OCI-LY7 (cell line): Measurements from ENCODE around the gene ADRA2B. TPM values are rescaled to one million over a fixed set of nuclear protein-coding genes. Genes with fewer than 3 reads are reported as not detected.
A peak's percentile ranks its signal among the peaks of the same experiment; 100 is the strongest.
"Not testable (repeated sequence)": the region's sequence is repeated elsewhere in the genome, so short reads cannot be mapped to it uniquely, and the experiment has no call there.

Experiments used
- BruUV-seq: library from RNA; stranded (reverse); fragments of 400-500 nt; replicated peaks from 2 replicates; lab custom pipeline; 2021; lab: Mats Ljungman, UMichigan
- CTCF ChIA-PET: fragments of 300-600 bp; sonication (Branson Sonifier 250); formaldehyde crosslinking; loops from one replicate; lab custom pipeline; 2022; ENCODE audit warnings: antibody characterized with exemption; ENCODE audit not compliant: unreplicated experiment; lab: Charles Lee
- POLR2A ChIA-PET: fragments of 300-600 bp; sonication (Branson Sonifier 250); formaldehyde crosslinking; loops from one replicate; lab custom pipeline; 2022; ENCODE audit warnings: antibody characterized with exemption; lab: Charles Lee
- DNase-seq: peaks from one replicate; pipeline ENCODE4 v3.0.0-alpha.2; 2015; ENCODE audit warnings: low spot score
- H2AFZ ChIP-seq: fragments of 200-600 bp; sonication (generic), shearing (Covaris generic); 2 replicates; pipeline ENCODE4 v1.6.1; 2014; ENCODE audit warnings: mild to moderate bottlenecking, antibody characterized with exemption, low read length, moderate library complexity
- H3K27ac ChIP-seq: fragments of 200-600 bp; sonication (generic); 2 replicates; pipeline ENCODE4 v1.5.1; 2014; ENCODE audit warnings: mixed run types, low read depth, mild to moderate bottlenecking, moderate library complexity, low read length, inconsistent platforms; ENCODE audit not compliant: poor library complexity, severe bottlenecking
- H3K36me3 ChIP-seq: fragments of 200-600 bp; sonication (generic); 2 replicates; pipeline ENCODE4 v1.6.1; 2014; ENCODE audit warnings: mild to moderate bottlenecking, antibody characterized with exemption, low read length, moderate library complexity, mixed read lengths; ENCODE audit not compliant: insufficient read depth
- H3K4me1 ChIP-seq: fragments of 200-600 bp; sonication (generic); 2 replicates; pipeline ENCODE4 v1.5.1; 2014; ENCODE audit warnings: mild to moderate bottlenecking, low read length; ENCODE audit not compliant: insufficient read depth, poor library complexity, severe bottlenecking
- H3K4me2 ChIP-seq: fragments of 200-600 bp; sonication (generic); 2 replicates; pipeline ENCODE4 v1.6.1; 2014; ENCODE audit warnings: mild to moderate bottlenecking, low read length
- H3K4me3 ChIP-seq: fragments of 200-600 bp; sonication (generic); 2 replicates; pipeline ENCODE4 v1.5.1; 2014; ENCODE audit warnings: mild to moderate bottlenecking, low read depth, low read length; ENCODE audit not compliant: poor library complexity, severe bottlenecking
- H3K79me2 ChIP-seq: fragments of 200-600 bp; sonication (generic); 2 replicates; pipeline ENCODE4 v1.6.1; 2016; ENCODE audit warnings: low read depth, mild to moderate bottlenecking, low read length, moderate library complexity, mixed read lengths; ENCODE audit not compliant: insufficient read depth
- H3K9me2 ChIP-seq: fragments of 200-600 bp; sonication (generic); 2 replicates; pipeline ENCODE4 v1.6.1; 2016; ENCODE audit warnings: mild to moderate bottlenecking, low read length, mixed read lengths; ENCODE audit not compliant: insufficient read depth
- H3K9me3 ChIP-seq: fragments of 200-600 bp; sonication (generic); 2 replicates; pipeline ENCODE4 v1.6.1; 2014; ENCODE audit warnings: mild to moderate bottlenecking, mixed run types, low read length, mixed read lengths
- H4K20me1 ChIP-seq: fragments of 200-600 bp; sonication (generic); 2 replicates; pipeline ENCODE4 v1.6.1; 2014; ENCODE audit warnings: mild to moderate bottlenecking, antibody characterized with exemption, low read length, moderate library complexity, mixed read lengths; ENCODE audit not compliant: insufficient read depth
- EZH2phosphoT487 ChIP-seq: fragments of 200-600 bp; sonication (generic); IDR thresholded peaks from 2 replicates; pipeline ENCODE4 v1.6.1; 2018; ENCODE audit warnings: low read depth, borderline replicate concordance, mild to moderate bottlenecking, mixed run types, antibody characterized with exemption, low read length, moderate library complexity, mixed read lengths
- intact Hi-C: fragments of 100-400 bp; cut with micrococcal nuclease; formaldehyde crosslinking; loops from one replicate; pipeline ENCODE4 v1.10.0; 2022; ENCODE audit not compliant: unreplicated experiment
- total RNA-seq, 2 experiments: library from RNA; depleted of rRNA in 1 of 2; stranded (reverse); fragments of >200 nt in 1 of 2; shearing (Covaris generic) in 1 of 2; gene quantifications; 2 replicates each; pipeline ENCODE4 v1.2.3, GENCODE V29; 2014 to 2022
- TF ChIP-seq, protein P1 (sequence below): fragments of 200-600 bp; sonication (generic); conservative IDR thresholded peaks from 2 replicates; pipeline ENCODE4 v1.5.1; 2014; ENCODE audit warnings: mild to moderate bottlenecking, antibody characterized with exemption, low read length, moderate library complexity, mixed read lengths

The ADRA2B gene
- total RNA-seq, 2 experiments from 2014 or later = 0.06 to 0.11 TPM

DNA sequence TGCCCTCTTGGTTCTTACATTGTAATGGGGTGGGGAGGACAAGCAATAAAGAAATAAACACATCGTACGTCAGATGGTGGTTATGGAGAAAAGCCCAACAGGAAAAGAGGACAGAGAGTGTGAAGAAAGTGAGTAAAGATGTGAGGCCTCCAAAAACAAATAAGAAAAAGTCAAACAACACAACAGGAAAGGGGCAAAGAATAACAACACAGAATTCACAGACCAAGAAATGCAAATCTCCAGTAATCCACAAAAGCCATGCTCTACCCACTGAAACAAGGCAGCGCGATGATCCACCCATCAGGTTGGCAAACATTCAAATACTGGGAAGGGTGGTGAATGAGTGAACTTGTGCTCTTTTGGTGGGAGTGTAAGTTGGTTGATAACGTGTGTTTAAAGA lies 45.5 kb upstream of the ADRA2B start:
- Histone ChIP-seq H3K79me2 (no peaks in the 10 kb centered on the region), H3K4me1 (peaks cover 76% of the 10 kb centered on the region), H3K36me3 (no peaks in the 10 kb centered on the region; the same call in 1 of the 2 replicates), H3K4me2 (peak overlapping the region; percentile 91), H3K9me2 (no peaks in the 10 kb centered on the region), H2AFZ (peak overlapping the region; percentile 78; the same call in 1 of the 2 replicates), H4K20me1 (no peaks in the 10 kb centered on the region), H3K4me3 (peak overlapping the region; percentile 15), H3K9me3 (peaks cover 5% of the 10 kb centered on the region; the same call in 1 of the 2 replicates), H3K27ac (peak overlapping the region; percentile 99)
- ChIA-PET CTCF (interaction anchor here (3.0 kb wide), 1 partner anchor 14 kb away, joined by 18 read pairs; no protein-coding TSS in a partner anchor), POLR2A (interaction anchor here (0.9 to 2.4 kb wide), 5 partner anchors 10 to 19 kb away, joined by 4 to 10 read pairs (median 5); no protein-coding TSS in a partner anchor)
- TF ChIP-seq EZH2phosphoT487 = no peak
- peak; percentile 29 for DNase-seq
- intact Hi-C loops = no loop called here
- BruUV-seq = no TSS peak

DNA sequence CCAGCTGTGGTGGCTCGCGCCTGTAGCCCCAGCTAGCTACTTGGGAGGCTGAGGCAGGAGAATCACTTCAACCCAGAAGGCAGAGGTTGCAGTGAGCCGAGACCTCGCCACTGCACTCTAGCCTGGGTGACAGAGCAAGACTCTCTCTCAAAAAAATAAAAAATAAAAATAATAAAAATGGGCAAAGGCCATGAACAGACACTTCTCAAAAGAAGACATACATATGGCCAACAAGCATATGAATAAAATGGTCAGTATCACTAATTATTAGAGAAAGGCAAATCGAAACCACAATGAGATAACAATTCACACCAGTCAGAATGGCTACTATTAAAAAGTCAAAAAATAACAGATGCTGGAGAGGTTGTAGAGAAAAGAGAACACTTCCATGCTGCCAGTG lies 44.0 kb upstream of the ADRA2B start:
- POLR2A ChIA-PET = interaction anchor here (1.2 to 1.3 kb wide), 2 partner anchors 10 to 13 kb away, joined by 3 to 5 read pairs; no protein-coding TSS in a partner anchor
- H3K9me2 ChIP-seq, CTCF ChIA-PET, H3K4me3 ChIP-seq, intact Hi-C loops, H2AFZ ChIP-seq, H3K36me3 ChIP-seq, H3K27ac ChIP-seq, DNase-seq, H3K9me3 ChIP-seq, H3K79me2 ChIP-seq, BruUV-seq, H3K4me2 ChIP-seq, H4K20me1 ChIP-seq: not testable (repeated sequence)
- H3K4me1 ChIP-seq = peaks cover 88% of the 10 kb centered on the region

DNA sequence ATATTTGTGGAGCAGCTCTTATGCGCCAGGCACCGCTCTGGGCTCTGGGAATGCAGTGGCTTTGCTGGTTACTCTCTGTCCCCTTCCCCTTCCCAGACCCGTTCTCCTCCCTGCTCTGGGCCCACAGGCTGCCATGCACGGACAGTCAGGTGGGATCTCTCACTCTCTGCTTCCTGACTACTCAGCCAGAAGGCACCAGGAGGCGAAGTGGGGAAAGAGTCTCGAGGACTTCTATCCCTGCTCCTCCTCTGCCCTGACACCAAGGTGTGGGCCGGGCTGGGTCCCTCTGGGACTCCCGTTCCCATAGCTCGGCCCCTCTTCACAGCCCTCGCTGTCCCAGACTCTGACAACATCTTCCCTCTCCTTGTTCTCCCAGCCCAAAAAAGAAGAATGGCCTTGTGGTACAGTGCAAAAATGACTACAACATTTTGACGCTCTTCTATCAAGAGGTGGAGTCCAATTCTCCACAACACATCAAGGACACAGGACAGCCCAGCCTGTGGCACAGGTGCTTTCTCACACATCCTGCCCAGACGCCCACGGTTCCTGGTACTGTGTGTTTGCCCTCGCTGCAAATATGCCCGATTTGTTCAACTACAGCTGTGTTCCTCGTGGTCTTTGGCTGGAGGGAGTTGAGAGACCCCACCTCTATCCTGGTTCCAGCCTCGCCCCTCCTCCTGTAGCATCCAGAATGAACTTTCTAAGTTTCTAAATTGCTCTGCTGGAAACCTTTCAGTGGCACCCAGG lies 42.9 kb upstream of the ADRA2B start:
- Histone ChIP-seq H3K36me3 (no peaks in the 10 kb centered on the region; the same call in 1 of the 2 replicates), H3K4me3 (peak overlapping the region; percentile 12), H3K9me2 (no peaks in the 10 kb centered on the region), H3K27ac (peak overlapping the region; percentile 46), H3K79me2 (no peaks in the 10 kb centered on the region), H2AFZ (peak overlapping the region; percentile 80), H3K4me2 (peak overlapping the region; percentile 53), H3K9me3 (peaks cover 5% of the 10 kb centered on the region; the same call in 1 of the 2 replicates), H4K20me1 (no peaks in the 10 kb centered on the region), H3K4me1 (peaks cover 81% of the 10 kb centered on the region)
- peak; percentile 66 for DNase-seq
- BruUV-seq = no TSS peak
- POLR2A ChIA-PET = interaction anchor here (1.2 to 1.3 kb wide), 3 partner anchors 9 to 11 kb away, joined by 3 to 8 read pairs (median 5); no protein-coding TSS in a partner anchor
- no peak for TF ChIP-seq EZH2phosphoT487
- TF ChIP-seq, protein P1, sequence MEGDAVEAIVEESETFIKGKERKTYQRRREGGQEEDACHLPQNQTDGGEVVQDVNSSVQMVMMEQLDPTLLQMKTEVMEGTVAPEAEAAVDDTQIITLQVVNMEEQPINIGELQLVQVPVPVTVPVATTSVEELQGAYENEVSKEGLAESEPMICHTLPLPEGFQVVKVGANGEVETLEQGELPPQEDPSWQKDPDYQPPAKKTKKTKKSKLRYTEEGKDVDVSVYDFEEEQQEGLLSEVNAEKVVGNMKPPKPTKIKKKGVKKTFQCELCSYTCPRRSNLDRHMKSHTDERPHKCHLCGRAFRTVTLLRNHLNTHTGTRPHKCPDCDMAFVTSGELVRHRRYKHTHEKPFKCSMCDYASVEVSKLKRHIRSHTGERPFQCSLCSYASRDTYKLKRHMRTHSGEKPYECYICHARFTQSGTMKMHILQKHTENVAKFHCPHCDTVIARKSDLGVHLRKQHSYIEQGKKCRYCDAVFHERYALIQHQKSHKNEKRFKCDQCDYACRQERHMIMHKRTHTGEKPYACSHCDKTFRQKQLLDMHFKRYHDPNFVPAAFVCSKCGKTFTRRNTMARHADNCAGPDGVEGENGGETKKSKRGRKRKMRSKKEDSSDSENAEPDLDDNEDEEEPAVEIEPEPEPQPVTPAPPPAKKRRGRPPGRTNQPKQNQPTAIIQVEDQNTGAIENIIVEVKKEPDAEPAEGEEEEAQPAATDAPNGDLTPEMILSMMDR = no peak
- intact Hi-C loops = no loop called here
- CTCF ChIA-PET = interaction anchor here (2.2 kb wide), 1 partner anchor 11 kb away, joined by 9 read pairs; no protein-coding TSS in a partner anchor
